Smooth muscle cell of the brain vasculature (primary cell): ENCODE measurements around the gene SMAD3.

Experiments used
- DNase-seq: peaks from one replicate; pipeline ENCODE4 v3.0.0-alpha.2; 2012; ENCODE audit warnings: low read depth, low spot score

The SMAD3 gene

GRCh38 chr15:67080900-67081431 is 15.6 kb downstream of the SMAD3 start:
- DNase-seq = no peak

DNA sequence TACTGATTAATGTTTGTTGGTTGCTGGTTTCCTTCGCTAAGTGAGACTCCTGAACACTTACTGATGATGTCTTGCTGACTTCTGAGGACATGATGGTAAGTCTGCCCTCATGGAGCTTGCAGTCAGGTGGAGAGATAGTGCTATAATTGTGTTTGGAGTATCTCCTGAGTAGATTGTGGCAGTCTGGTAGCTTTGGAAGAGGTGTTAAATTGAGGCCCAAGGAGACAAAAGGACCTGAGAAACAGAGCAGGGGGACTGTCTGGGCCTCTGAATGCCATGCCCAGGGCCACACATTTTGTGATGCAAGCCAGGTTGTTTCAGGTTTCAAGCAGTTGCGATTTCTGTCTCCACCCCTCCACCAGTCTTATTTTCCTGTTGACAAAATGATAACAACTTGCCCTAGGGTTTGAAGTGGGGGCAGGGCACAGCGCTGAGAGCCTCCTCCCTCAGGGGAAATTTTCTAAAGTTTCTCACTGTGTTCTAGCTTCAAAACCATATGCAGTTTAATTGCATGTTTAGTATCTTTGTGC is 16.7 kb downstream of the SMAD3 start:
- no peak for DNase-seq

DNA sequence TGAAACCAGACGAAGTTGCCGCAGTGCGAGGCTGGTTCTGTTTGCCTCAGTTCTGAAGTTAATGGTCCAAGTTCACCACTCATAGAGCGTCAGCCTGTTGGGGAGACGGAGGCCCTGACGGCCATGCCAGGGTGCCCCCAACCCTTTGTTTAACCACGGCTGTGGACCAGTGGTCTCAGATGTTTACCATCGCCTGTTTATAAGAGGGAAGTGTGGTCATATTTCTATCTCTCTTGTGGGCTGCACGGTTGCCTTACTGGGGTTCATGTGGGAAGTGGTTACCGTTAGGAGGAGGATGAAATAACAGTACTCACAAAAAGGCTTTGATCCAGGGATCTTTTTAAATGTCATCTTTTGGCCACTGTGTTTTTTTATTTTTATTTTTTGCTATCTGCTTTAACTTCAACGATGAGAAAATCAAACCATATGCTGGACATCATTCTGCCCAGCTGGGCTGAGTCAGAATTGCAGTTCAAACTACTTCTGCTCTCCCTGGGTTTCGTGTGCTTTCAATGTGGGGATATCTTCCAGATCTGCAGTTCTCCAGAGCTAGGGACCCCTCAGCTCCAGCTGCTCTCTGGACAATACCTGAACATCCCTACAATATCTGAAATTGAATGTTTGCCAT is 17.8 kb downstream of the SMAD3 start:
- DNase-seq = no peak

DNA sequence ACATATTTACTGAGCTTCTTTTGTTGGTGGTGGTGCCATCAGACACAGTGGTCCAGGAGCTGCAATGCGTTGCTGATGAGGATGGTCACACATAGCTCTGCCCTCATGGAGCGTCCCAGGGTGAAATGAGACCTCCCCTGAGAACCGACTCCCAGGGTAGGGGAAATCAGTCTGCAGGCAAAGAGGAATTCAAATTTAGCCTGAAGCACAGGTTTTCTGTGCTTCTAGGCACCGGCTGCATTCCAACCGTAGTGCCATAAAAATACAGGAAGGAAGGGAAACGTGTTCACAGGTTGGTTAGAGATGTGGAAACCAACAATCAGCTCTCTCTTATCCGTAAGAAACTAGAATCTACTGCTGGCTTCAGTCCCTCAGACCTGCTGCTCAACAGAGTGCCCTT is 19.2 kb downstream of the SMAD3 start:
- DNase-seq = no peak

DNA sequence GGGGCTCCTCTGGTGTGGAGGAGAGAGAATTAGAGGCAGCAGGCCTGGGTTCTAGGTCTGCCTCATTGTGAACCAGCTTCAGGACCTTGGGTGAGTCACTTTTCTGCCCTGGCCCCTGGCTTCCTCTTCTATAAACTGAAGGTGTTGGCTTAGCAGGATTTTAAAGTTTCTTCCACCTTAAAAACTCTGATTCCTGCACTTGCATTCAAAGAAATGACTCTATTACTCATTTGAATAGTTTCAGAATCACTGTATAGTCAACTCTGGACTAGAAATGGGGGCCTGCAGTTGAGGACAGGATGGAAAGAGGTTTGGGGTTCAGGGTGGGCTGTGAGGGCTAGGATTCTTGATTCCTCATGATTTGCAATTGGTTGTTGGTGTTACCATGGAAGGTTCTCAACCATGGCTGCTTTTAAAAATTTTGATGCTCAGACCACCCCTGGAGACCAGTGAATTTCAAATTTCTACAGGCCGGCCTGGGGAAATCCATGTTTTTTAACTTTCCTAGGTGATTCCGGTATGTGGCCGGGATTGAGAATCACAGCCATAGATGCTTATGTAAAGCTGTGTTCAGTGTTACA is 19.9 kb downstream of the SMAD3 start:
- no peak for DNase-seq

DNA sequence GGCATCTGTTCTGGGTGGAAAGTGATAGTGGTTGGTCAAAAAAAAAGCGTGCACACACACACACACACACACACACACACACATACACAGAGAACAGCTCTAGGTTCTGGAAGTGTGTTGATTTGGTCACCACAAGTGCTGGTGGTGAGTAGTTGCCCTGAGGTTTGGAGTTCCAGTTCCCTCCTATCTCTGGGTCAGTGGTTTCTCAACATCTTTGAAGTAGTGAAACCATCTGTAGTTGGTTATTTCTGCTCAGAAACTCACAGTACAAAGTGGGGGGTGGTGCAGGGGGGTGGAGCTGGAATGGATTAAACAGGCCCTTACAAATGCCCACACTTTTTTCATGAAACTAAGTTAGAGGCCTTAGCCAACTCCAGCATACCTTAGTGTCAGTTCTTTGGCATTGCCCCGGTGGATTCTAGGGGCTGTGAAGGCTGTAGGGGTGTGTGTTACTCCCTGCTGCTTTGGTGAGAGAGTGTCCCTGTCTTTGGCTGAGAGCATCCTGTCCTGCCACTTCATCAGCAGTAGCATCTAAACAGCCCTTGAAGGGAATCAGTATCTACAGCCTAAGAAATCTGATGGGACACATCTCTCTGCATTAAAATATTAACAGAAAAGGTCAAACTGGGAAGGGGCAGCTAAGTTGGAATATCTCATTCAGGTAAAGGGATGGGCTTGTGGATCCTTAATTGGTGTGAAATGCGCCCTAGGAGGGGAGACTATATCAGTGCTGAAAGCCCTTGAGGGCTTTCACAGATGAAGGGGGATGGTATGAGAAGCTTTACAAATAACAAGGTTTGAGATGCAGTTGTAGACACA is 20.6 kb downstream of the SMAD3 start:
- no peak for DNase-seq

- no peak for DNase-seq
Measured at GRCh38 chr15:67086637-67086914, 21.2 kb downstream of the SMAD3 start.

GRCh38 chr15:67087507-67088172 is 22.2 kb downstream of the SMAD3 start:
- no peak for DNase-seq

GRCh38 chr15:67089217-67090193 is 24.1 kb downstream of the SMAD3 start:
- DNase-seq = no peak

GRCh38 chr15:67090297-67091070 is 25.1 kb downstream of the SMAD3 start:
- DNase-seq = no peak

- no peak for DNase-seq
Measured at GRCh38 chr15:67091071-67091979, 25.9 kb downstream of the SMAD3 start.

GRCh38 chr15:67091980-67092677 is 26.7 kb downstream of the SMAD3 start:
- no peak for DNase-seq

DNA sequence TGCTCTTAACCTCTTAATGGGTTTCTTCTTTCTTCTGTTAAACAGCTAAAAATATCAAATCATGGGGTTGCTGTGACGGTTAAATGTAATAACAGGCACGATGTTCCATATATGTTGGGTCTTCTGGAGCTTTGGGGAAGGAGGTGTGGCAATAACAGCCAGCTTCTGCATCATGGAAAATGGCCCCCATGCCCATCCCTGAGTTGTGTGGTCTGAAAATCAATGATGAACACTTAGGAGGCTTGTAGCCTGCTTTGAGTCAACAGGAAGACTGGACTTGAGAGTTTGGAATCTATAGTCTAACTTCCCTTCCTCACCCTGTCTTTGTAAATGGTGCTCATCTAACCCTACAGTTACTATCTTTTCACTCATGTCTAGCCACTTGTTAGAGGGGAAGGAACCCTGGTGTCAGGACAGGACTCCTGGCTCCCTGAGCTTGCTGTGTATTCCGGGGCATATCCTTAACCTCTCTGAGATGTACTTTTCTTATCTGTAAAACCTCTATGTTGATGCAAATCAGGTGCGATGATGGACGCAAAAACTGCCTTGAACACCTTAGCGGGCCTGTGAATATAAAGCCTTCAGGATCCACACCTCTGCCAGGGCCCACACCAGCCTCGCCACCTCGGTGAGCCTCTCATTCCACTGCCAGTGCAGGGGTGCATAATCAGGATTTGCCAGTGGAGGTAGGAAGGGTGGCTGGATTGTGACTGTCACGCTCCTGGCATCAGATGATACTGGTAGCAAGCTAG is 27.5 kb downstream of the SMAD3 start:
- DNase-seq = no peak

DNA sequence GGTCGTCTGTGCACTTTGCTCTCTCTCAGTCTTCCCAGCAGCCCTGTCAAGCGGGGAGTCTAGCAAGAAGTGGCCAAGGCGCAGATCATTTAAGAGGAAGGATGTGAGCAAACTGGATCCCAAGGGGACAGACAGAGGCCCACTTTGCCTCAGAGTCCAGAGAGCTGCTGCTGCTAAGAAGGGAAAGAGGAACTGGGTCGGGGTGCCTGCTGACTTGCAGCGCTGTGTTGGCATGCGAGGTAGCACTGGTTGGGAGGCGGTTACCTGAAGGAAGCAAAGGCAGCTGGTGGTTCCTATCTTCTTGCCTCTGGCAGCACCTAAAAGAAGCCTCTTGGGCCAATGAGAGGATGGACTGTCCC is 28.1 kb downstream of the SMAD3 start:
- no peak for DNase-seq

- DNase-seq = no peak
Measured at GRCh38 chr15:67094001-67094826, 28.8 kb downstream of the SMAD3 start.

GRCh38 chr15:67095912-67096311 is 30.5 kb downstream of the SMAD3 start:
- no peak for DNase-seq
